Measurements from ENCODE around the gene INKA1.
"Not testable (repeated sequence)": the region's sequence is repeated elsewhere in the genome, so short reads cannot be mapped to it uniquely, and the experiment has no call there.

Gene INKA1

GRCh38 chr3:49807431-49808114 lies 4.5 kb downstream of the INKA1 start:
- no peak for DNase-seq (ENCODE audit: low read depth in 2 of 2)

GRCh38 chr3:49812916-49813496 lies 9.9 kb downstream of the INKA1 start:
- no peak for DNase-seq (ENCODE audit: low read depth in 2 of 2)

GRCh38 chr3:49813497-49814174 lies 10.6 kb downstream of the INKA1 start, which contains the start of gene UBA7:
Gene UBA7 (minus strand): TSS chr3:49813953. CDS start chr3:49813787, 166 bp downstream.
- DNase-seq (ENCODE audit: low read depth in 2 of 2): no peak

GRCh38 chr3:49823131-49823530 lies 20.1 kb downstream of the INKA1 start:
- DNase-seq (ENCODE audit: low read depth in 2 of 2): not testable (repeated sequence)

GRCh38 chr3:49826016-49826415 lies 23.0 kb downstream of the INKA1 start:
- no peak for DNase-seq (ENCODE audit: low read depth in 2 of 2)

GRCh38 chr3:49831341-49831740 lies 28.3 kb downstream of the INKA1 start:
- DNase-seq (ENCODE audit: low read depth in 2 of 2): no peak

- DNase-seq (ENCODE audit: low read depth in 2 of 2): peak; percentile 51 to 59
Measured at GRCh38 chr3:49839193-49839809, 36.2 kb downstream of the INKA1 start.

- no peak for DNase-seq (ENCODE audit: low read depth in 2 of 2)
Measured at GRCh38 chr3:49840388-49840787, 37.3 kb downstream of the INKA1 start.

- no peak for DNase-seq (ENCODE audit: low read depth in 2 of 2)
Measured at GRCh38 chr3:49841126-49841696, 38.1 kb downstream of the INKA1 start.

GRCh38 chr3:49841806-49842205 lies 38.7 kb downstream of the INKA1 start:
- no peak for DNase-seq (ENCODE audit: low read depth in 2 of 2)

GRCh38 chr3:49842843-49843517 lies 39.9 kb downstream of the INKA1 start:
- DNase-seq (ENCODE audit: low read depth in 2 of 2): no peak

- no peak for DNase-seq (ENCODE audit: low read depth in 2 of 2)
Measured at GRCh38 chr3:49844464-49845183, 41.6 kb downstream of the INKA1 start.

GRCh38 chr3:49845694-49846093 lies 42.6 kb downstream of the INKA1 start:
- no peak for DNase-seq (ENCODE audit: low read depth in 2 of 2)

Data from stimulated activated CD8-positive, alpha-beta memory T cell treated with anti-CD3 and anti-CD28 coated beads, Interleukin-15, amount 100 ng/mL, for 48 hours (primary cell).